ENCODE data around the gene LEPR. TPM values are rescaled to one million over a fixed set of nuclear protein-coding genes. Genes with fewer than 3 reads are reported as not detected.

The LEPR gene
- total RNA-seq, 4 donors from 2014 or later, result 3.9 to 12.4 (median 6.7) TPM

GRCh38 chr1:65469889-65470340 lies 49.4 kb downstream of the LEPR start:
- Histone ChIP-seq H3K4me3 (no peak overlapping the region), H3K9me3 (no peaks in the 10 kb centered on the region), H3K4me1 (peaks cover 4% of the 10 kb centered on the region), H3K36me3 (no peaks in the 10 kb centered on the region), H3K27me3 (no peaks in the 10 kb centered on the region), H3K27ac (no peak overlapping the region)
- WGBS, result 68% methylated on average over 4 of the region's 4 CpGs
- DNase-seq (ENCODE audit: low spot score in 2 of 2), result no peak
- TF ChIP-seq CTCF (IDR thresholded peaks at IDR 0.05) (no peak), EP300 (IDR thresholded peaks at IDR 0.05) (no peak), POLR2A (IDR thresholded peaks at IDR 0.05) (no peak), POLR2AphosphoS5 (IDR thresholded peaks at IDR 0.05) (no peak)

Other genes starting within 250 kb of the LEPR start
- gene DNAJC6, start 111.1 kb upstream of the LEPR start, total RNA-seq, result 1 to 10 TPM; 1.7 to 3.8 (median 3.5) TPM
- 10 to 100 TPM; 34.6 to 52.4 (median 44.2) TPM for gene LEPROT, start within 50 bp of the LEPR start, total RNA-seq